Measurements from ENCODE around the gene TAS1R1. TPM values are rescaled to one million over a fixed set of nuclear protein-coding genes. Genes with fewer than 3 reads are reported as not detected.

TAS1R1 gene
- total and polyA plus RNA-seq, 2 experiments from 2014 or later, result 0.19 TPM; not detected in 1

GRCh38 chr1:6590046-6590445 lies 34.9 kb downstream of the TAS1R1 start (continued):
- no peak for TF ChIP-seq CREB1 (CRISPR knock-in tag; IDR thresholded peaks at IDR 0.05; ENCODE audit: low read depth)
- TF ChIP-seq ZNF331 (CRISPR knock-in tag; IDR thresholded peaks at IDR 0.05; ENCODE audit: low read depth), result no peak
- TF ChIP-seq EZH2phosphoT487 (IDR thresholded peaks at IDR 0.05; ENCODE audit: unreplicated experiment), result no peak
- TF ChIP-seq EZH2 (IDR thresholded peaks at IDR 0.05; ENCODE audit: low read depth, unreplicated experiment), result no peak
- TF ChIP-seq, protein P1, sequence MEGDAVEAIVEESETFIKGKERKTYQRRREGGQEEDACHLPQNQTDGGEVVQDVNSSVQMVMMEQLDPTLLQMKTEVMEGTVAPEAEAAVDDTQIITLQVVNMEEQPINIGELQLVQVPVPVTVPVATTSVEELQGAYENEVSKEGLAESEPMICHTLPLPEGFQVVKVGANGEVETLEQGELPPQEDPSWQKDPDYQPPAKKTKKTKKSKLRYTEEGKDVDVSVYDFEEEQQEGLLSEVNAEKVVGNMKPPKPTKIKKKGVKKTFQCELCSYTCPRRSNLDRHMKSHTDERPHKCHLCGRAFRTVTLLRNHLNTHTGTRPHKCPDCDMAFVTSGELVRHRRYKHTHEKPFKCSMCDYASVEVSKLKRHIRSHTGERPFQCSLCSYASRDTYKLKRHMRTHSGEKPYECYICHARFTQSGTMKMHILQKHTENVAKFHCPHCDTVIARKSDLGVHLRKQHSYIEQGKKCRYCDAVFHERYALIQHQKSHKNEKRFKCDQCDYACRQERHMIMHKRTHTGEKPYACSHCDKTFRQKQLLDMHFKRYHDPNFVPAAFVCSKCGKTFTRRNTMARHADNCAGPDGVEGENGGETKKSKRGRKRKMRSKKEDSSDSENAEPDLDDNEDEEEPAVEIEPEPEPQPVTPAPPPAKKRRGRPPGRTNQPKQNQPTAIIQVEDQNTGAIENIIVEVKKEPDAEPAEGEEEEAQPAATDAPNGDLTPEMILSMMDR (conservative IDR thresholded peaks at IDR 0.05; ENCODE audit: low read depth in 2 of 2), result no peak
- TF ChIP-seq REST (IDR thresholded peaks at IDR 0.05; ENCODE audit: unreplicated experiment), result no peak

DNA sequence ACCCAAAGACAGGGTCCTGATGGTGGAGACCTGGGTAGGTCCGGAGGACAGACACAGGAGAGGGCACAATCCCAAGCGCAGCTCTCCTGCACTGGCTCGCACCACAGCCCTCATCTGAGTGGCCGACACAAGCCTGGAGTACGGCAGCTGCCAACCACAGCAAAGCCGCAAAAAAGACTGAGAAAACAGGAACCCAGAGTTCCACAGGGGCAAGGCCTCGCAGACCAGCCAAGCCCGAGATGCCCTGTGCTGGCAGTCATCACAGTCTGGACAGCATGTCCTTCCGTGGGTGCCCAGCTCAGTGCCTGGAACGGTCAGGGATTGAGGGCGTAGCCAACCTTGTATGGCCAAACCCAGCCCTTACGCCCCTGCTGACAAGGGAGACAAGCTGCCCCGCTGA lies 36.1 kb downstream of the TAS1R1 start:
- H3K27ac Mint-ChIP-seq, result no peak overlapping the region
- H3K4me1 ChIP-seq (ENCODE audit: insufficient read depth), result no peaks in the 10 kb centered on the region
- H4K20me1 ChIP-seq (replicated peaks; ENCODE audit: insufficient read depth), result peaks cover 26% of the 10 kb centered on the region; the same call in 1 of the 2 replicates

DNA sequence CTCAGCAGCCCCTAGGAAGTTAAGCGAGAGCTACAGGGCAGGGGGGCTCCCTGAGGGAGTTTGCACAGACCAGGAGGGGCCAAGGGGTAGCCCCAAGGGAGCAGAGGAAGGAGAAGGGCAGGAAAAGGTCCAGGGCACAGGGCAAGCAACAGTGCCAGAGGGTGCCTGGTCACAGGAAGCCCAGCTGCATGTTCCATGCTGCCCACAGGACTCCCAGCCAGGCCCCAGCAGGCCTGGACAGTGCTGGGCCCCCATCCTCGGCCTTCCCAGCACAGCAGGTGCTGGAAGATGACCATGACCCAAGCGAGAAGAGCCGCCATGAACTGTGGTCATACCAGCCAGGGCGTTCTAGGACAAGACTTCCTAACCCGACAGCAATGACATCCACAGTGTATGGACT lies 36.5 kb downstream of the TAS1R1 start:
- Histone ChIP-seq H3K27me3 (ENCODE audit: insufficient read depth) (no peaks in the 10 kb centered on the region), H2AFZ (no peak overlapping the region), H3K4me2 (no peak overlapping the region), H3K4me1 (ENCODE audit: insufficient read depth) (no peaks in the 10 kb centered on the region), H3K79me2 (replicated peaks; ENCODE audit: insufficient read depth) (peaks cover 4% of the 10 kb centered on the region), H3K27ac (ENCODE audit: low read depth) (no peak overlapping the region), H3K36me3 (ENCODE audit: insufficient read depth) (peaks cover 9% of the 10 kb centered on the region; the same call in 1 of the 2 replicates), H3F3A (replicated peaks; ENCODE audit: low read depth) (peaks cover 14% of the 10 kb centered on the region; the same call in 1 of the 2 replicates), H3K4me3 (no peak overlapping the region), H3K9me2 (ENCODE audit: insufficient read depth) (no peaks in the 10 kb centered on the region), H4K20me1 (replicated peaks; ENCODE audit: insufficient read depth) (peaks cover 30% of the 10 kb centered on the region; the same call in 1 of the 2 replicates)
- Mint-ChIP-seq H3K27ac (no peak overlapping the region), H3K9me3 (no peaks in the 10 kb centered on the region), H3K4me1 (no peaks in the 10 kb centered on the region), H3K4me3 (no peak overlapping the region), H3K36me3 (ENCODE audit: low read depth) (peaks cover 48% of the 10 kb centered on the region), H3K27me3 (ENCODE audit: insufficient read depth, low read depth, poor library complexity) (peaks cover 14% of the 10 kb centered on the region)
- DNase-seq (ENCODE audit: low spot score) (no peak), ATAC-seq (no peak)
- no peak for TF ChIP-seq EZH2phosphoT487 (IDR thresholded peaks at IDR 0.05; ENCODE audit: unreplicated experiment)
- TF ChIP-seq, protein P1 (conservative IDR thresholded peaks at IDR 0.05; ENCODE audit: low read depth in 2 of 2), result no peak
- TF ChIP-seq POLR2AphosphoS5 (IDR thresholded peaks at IDR 0.05; ENCODE audit: low read depth), result no peak
- no peak for TF ChIP-seq ETS1 (IDR thresholded peaks at IDR 0.05)
- no peak for TF ChIP-seq STAT1 (IDR thresholded peaks at IDR 0.05; ENCODE audit: unreplicated experiment)
- TF ChIP-seq NANOG (IDR thresholded peaks at IDR 0.05; ENCODE audit: borderline replicate concordance), result no peak
- no peak for TF ChIP-seq ZNF331 (CRISPR knock-in tag; IDR thresholded peaks at IDR 0.05; ENCODE audit: low read depth)

More for the DNA sequence above, 36.1 kb downstream of the TAS1R1 start:
- TF ChIP-seq JUNB (IDR thresholded peaks at IDR 0.05; ENCODE audit: unreplicated experiment), result no peak
- no peaks in the 10 kb centered on the region for H3K79me2 ChIP-seq (replicated peaks; ENCODE audit: insufficient read depth)
- Mint-ChIP-seq H3K4me1 (no peaks in the 10 kb centered on the region), H3K27me3 (ENCODE audit: insufficient read depth, low read depth, poor library complexity) (peaks cover 14% of the 10 kb centered on the region), H3K4me3 (no peak overlapping the region), H3K36me3 (ENCODE audit: low read depth) (peaks cover 44% of the 10 kb centered on the region), H3K9me3 (no peaks in the 10 kb centered on the region)
- ATAC-seq, result no peak
- no peak overlapping the region for H3K4me2 ChIP-seq
- H3K27me3 ChIP-seq (ENCODE audit: insufficient read depth), result no peaks in the 10 kb centered on the region
- H3K27ac ChIP-seq (ENCODE audit: low read depth), result no peak overlapping the region
- no peaks in the 10 kb centered on the region for H3K9me2 ChIP-seq (ENCODE audit: insufficient read depth)
- H2AFZ ChIP-seq, result no peak overlapping the region
- H3F3A ChIP-seq (replicated peaks; ENCODE audit: low read depth), result peaks cover 14% of the 10 kb centered on the region; the same call in 1 of the 2 replicates
- H3K36me3 ChIP-seq (ENCODE audit: insufficient read depth), result peaks cover 9% of the 10 kb centered on the region; the same call in 1 of the 2 replicates
- no peak for DNase-seq (ENCODE audit: low spot score)
- no peak overlapping the region for H3K4me3 ChIP-seq
